SK-N-SH treated with all-trans-retinoic acid at 6 μM for 48 hours (cell line): ENCODE results near the gene TSHZ2.

Experiments used
- ARNTL ChIP-seq: fragments of 450-650 bp; formaldehyde crosslinking; IDR thresholded peaks from 2 replicates; pipeline ENCODE4 v1.5.0; 2020; ENCODE audit warnings: low read depth, mild to moderate bottlenecking, moderate library complexity, borderline replicate concordance
- CSDC2 ChIP-seq: fragments of 250-450 bp; sonication (Bioruptor Pico); IDR thresholded peaks from 2 replicates; pipeline ENCODE4 v1.5.0; 2020; ENCODE audit warnings: mild to moderate bottlenecking, moderate library complexity
- ESRRG ChIP-seq: fragments of 250-450 bp; sonication (Bioruptor Pico); IDR thresholded peaks from 2 replicates; pipeline ENCODE4 v1.6.1; 2021; ENCODE audit warnings: mild to moderate bottlenecking
- ISL1 ChIP-seq: fragments of 250-450 bp; sonication (Bioruptor Pico); IDR thresholded peaks from 2 replicates; pipeline ENCODE4 v2.1.2; 2022; ENCODE audit warnings: mild to moderate bottlenecking, moderate library complexity
- PPARA ChIP-seq: fragments of 250-450 bp; sonication (Bioruptor Pico); IDR thresholded peaks from 2 replicates; pipeline ENCODE4 v1.5.0; 2020; ENCODE audit warnings: mild to moderate bottlenecking, borderline replicate concordance
- TCF4 ChIP-seq: fragments of 250-450 bp; sonication (Bioruptor Pico); IDR thresholded peaks from 2 replicates; pipeline ENCODE4 v1.8.0; 2021; ENCODE audit warnings: mild to moderate bottlenecking, moderate library complexity, borderline replicate concordance
- ZC3H10 ChIP-seq: fragments of 250-450 bp; sonication (Bioruptor Pico); IDR thresholded peaks from 2 replicates; pipeline ENCODE4 v1.5.1; 2021; ENCODE audit warnings: mild to moderate bottlenecking, moderate library complexity
- ZFP3 ChIP-seq: fragments of 250-450 bp; sonication (Bioruptor Pico); IDR thresholded peaks from 2 replicates; pipeline ENCODE4 v1.5.0; 2020; ENCODE audit warnings: mild to moderate bottlenecking, moderate library complexity
- ZFP30 ChIP-seq: fragments of 450-650 bp; formaldehyde crosslinking; IDR thresholded peaks from 2 replicates; pipeline ENCODE4 v1.5.0; 2022; ENCODE audit warnings: mild to moderate bottlenecking, moderate library complexity
- TF ChIP-seq, protein P1 (sequence below): fragments of 250-450 bp; sonication (Bioruptor Pico); IDR thresholded peaks from 2 replicates; pipeline ENCODE4 v1.8.0; 2020; ENCODE audit warnings: mild to moderate bottlenecking, moderate library complexity, borderline replicate concordance
- TF ChIP-seq, protein P2 (sequence below): fragments of 250-450 bp; sonication (Bioruptor Pico); IDR thresholded peaks from 2 replicates; pipeline ENCODE4 v1.5.0; 2020; ENCODE audit warnings: mild to moderate bottlenecking, moderate library complexity

DNA sequence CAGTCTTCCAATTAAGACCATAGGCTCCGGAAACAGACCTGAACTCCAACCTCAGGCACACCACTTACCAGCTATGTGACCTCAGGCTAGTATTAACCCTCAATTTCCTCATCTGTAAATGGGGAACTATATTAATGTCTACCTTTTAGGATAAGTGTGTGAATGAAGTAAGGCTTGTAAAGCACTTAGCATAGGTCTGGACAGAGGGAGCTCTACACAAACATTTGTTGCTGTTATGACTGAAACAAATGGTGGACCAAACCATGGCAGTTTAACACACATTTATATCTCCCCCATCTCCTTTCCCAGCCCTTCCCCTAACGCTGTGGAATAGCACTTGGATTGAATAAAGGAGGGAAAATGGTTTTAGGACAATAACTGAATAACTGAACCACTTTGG lies 48.7 kb downstream of the TSHZ2 start:
- TF ChIP-seq ARNTL: no peak
- TF ChIP-seq ZFP30 (CRISPR knock-in tag): no peak
- no peak for TF ChIP-seq ZFP3 (CRISPR knock-in tag)
- TF ChIP-seq CSDC2: no peak
- no peak for TF ChIP-seq TCF4 (CRISPR knock-in tag)
- TF ChIP-seq PPARA: no peak
- no peak for TF ChIP-seq ZC3H10
- TF ChIP-seq, protein P1, sequence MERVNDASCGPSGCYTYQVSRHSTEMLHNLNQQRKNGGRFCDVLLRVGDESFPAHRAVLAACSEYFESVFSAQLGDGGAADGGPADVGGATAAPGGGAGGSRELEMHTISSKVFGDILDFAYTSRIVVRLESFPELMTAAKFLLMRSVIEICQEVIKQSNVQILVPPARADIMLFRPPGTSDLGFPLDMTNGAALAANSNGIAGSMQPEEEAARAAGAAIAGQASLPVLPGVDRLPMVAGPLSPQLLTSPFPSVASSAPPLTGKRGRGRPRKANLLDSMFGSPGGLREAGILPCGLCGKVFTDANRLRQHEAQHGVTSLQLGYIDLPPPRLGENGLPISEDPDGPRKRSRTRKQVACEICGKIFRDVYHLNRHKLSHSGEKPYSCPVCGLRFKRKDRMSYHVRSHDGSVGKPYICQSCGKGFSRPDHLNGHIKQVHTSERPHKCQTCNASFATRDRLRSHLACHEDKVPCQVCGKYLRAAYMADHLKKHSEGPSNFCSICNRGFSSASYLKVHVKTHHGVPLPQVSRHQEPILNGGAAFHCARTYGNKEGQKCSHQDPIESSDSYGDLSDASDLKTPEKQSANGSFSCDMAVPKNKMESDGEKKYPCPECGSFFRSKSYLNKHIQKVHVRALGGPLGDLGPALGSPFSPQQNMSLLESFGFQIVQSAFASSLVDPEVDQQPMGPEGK: no peak
- no peak for TF ChIP-seq ESRRG (CRISPR knock-in tag)
- TF ChIP-seq, protein P2, sequence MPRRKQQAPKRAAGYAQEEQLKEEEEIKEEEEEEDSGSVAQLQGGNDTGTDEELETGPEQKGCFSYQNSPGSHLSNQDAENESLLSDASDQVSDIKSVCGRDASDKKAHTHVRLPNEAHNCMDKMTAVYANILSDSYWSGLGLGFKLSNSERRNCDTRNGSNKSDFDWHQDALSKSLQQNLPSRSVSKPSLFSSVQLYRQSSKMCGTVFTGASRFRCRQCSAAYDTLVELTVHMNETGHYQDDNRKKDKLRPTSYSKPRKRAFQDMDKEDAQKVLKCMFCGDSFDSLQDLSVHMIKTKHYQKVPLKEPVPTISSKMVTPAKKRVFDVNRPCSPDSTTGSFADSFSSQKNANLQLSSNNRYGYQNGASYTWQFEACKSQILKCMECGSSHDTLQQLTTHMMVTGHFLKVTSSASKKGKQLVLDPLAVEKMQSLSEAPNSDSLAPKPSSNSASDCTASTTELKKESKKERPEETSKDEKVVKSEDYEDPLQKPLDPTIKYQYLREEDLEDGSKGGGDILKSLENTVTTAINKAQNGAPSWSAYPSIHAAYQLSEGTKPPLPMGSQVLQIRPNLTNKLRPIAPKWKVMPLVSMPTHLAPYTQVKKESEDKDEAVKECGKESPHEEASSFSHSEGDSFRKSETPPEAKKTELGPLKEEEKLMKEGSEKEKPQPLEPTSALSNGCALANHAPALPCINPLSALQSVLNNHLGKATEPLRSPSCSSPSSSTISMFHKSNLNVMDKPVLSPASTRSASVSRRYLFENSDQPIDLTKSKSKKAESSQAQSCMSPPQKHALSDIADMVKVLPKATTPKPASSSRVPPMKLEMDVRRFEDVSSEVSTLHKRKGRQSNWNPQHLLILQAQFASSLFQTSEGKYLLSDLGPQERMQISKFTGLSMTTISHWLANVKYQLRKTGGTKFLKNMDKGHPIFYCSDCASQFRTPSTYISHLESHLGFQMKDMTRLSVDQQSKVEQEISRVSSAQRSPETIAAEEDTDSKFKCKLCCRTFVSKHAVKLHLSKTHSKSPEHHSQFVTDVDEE (CRISPR knock-in tag): no peak
- TF ChIP-seq ISL1 (CRISPR knock-in tag): no peak
